HG03095 (cell line): Measurements from ENCODE around the gene MOCS1.
"Not testable (repeated sequence)": the region's sequence is repeated elsewhere in the genome, so short reads cannot be mapped to it uniquely, and the experiment has no call there.

ENCODE experiments used
- ATAC-seq: cut with Tn5 transposase; IDR thresholded peaks from one replicate; pipeline ENCODE4 v1.9.1; 2021; ENCODE audit warnings: moderate library complexity; ENCODE audit not compliant: unreplicated experiment

MOCS1 gene

DNA sequence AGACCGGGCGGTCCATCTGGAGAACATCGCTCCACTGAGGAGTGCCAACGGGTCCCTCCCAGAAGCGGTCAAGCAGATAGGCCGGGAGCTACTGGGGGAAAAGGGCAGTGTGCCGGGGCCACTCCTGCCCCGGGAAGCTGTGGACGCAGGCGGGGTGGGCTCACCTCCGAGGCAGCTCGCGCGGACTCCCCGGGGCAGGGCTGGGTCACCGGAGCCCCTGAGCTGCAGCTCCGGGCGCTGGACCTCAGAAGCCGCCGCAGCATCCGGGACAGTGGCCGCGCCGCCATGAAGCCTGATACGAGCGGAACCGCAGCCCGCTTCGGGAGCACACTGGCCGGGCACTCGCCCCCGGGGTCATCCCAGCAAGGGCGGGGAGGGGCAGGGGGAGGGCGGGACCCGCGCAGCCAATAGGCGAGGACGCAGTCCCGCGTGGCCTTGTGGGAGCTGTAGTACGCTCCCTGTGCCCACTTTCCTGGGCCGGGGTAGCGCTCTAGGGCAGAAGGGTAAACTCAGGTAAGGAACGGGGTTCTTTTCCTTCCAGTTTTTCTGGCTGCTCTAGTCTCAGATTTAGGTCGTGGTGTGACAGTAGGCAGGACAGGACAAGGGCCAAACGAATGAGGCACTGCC is at the start of gene MOCS1:
TSS of gene MOCS1 (minus strand) at position 332 of the 627 bp plus-strand sequence. CDS start at position 287, 45 bp downstream.
- ATAC-seq = no peak

DNA sequence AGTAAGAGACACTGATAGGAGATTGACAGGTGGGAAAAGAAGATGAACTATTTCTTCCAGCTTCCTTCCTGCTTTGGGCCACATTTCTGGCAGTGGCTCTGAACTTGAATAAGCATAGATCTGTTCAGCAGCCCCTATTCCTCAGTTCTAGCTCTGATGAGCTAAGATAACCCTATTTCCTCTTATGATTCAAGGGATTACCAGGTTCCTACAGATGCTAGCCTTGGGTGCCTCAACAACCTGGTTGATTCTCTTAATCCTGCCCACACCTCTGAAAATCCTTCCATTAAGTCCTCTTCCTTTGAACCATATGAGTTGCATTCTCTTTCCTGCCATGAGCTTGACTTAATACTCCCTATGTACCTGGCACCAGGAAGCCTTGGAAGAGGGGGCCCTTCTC is 49.8 kb upstream of the MOCS1 start:
- ATAC-seq = no peak

DNA sequence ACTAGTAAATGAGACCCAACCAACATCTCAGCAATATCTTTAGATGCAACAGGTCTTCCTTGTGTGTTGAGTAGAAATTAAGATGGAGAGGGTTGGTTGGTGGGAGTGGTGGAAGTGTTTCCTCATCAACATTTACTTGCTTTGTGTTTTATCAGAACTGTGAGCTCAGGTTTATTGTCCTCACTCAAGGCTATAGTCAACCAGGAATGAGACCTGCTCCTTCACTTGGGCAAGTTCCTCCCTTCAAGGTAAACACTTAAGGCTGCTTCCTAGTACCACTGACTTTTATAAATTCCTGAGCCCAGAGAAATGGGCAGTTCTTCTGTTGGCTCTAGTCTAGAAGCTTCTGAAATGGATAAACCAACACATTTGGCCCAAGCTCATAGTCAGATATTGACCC is 48.9 kb upstream of the MOCS1 start:
- ATAC-seq = no peak

- ATAC-seq = no peak
Observed at GRCh38 chr6:39982720-39983119, 48.5 kb upstream of the MOCS1 start.

- no peak for ATAC-seq
Observed at GRCh38 chr6:39980839-39981580, 46.7 kb upstream of the MOCS1 start.

- no peak for ATAC-seq
Observed at GRCh38 chr6:39979461-39980328, 45.4 kb upstream of the MOCS1 start.

- ATAC-seq = no peak
Observed at GRCh38 chr6:39978240-39978639, 44.0 kb upstream of the MOCS1 start.

GRCh38 chr6:39973661-39974060 is 39.4 kb upstream of the MOCS1 start:
- ATAC-seq = no peak

GRCh38 chr6:39972717-39973116 is 38.5 kb upstream of the MOCS1 start:
- ATAC-seq = not testable (repeated sequence)

DNA sequence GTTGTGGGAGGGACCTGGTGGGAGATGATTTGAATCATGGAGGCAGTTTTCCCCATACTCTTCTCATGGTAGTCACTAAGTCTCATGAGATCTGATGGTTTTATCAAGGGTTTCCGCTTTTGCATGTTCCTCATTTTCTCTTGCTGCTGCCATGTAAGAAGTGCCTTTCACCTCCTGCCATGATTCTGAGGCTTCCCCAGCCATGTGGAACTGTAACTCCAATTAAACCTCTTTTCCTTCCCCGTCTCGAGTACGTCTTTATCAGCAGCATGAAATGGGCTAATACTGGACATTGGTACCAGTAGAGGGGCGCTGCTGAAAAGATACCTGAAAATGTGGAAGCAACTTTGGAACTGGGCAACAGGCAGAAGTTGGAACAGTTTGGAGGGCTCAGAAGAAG is 36.9 kb upstream of the MOCS1 start:
- ATAC-seq = not testable (repeated sequence)

GRCh38 chr6:39965751-39966150 is 31.5 kb upstream of the MOCS1 start:
- ATAC-seq = no peak

DNA sequence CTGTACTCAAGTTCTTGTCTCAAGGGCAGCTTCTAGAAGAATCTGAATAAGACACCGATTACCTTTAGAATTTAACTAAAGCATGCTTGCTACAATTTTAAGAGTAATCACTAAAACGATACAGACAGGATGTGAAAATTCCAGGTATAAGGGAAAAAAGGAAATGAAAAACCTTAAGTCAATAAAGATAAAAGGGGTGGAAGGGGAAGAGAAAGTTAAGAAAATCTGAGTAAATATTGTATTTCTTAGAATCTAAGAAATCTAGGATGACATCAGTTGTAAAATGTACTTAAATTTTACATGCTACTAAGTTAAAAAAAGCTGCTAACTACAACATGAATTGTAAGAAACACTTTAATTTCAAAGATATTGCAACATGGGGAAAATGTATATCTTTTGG is 30.3 kb upstream of the MOCS1 start:
- ATAC-seq = no peak

DNA sequence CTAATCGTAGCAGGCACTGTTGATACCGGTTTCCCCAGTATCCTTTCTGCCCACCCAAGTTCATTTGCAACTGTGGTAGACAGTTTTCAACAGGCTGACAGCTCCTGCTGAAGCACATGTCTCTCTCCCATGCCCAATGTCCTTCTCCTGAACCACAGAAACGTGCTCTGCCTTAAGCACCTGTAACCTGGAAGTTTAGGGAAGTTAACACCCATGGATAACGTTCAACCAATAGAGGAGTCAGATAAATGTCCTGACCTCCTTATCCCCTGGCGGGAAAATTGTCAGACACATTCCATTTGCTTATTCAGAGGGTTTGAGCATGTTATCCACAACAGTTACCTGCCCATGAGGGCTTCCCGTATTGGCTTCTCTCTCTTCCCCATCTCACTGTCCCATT is 29.8 kb upstream of the MOCS1 start:
- no peak for ATAC-seq

DNA sequence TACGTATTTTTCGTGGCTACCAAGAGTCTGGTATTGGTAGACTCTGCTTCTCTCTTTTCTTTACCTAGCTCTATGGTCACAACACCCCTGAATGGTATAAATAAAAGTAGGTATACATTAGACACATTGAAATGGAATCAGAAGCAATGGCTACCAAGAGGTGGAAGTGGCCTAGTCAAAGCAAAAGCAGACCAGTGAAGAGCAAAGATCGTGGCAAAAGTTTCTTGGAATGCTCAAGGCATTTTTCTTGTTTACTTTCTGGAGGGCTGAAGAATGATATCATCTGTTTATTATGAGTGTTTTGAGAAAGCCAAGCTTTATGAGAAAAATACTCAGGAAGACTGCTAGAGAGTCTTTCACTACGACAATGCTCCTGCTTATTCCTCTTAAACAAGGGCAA is 28.6 kb upstream of the MOCS1 start:
- ATAC-seq = no peak

DNA sequence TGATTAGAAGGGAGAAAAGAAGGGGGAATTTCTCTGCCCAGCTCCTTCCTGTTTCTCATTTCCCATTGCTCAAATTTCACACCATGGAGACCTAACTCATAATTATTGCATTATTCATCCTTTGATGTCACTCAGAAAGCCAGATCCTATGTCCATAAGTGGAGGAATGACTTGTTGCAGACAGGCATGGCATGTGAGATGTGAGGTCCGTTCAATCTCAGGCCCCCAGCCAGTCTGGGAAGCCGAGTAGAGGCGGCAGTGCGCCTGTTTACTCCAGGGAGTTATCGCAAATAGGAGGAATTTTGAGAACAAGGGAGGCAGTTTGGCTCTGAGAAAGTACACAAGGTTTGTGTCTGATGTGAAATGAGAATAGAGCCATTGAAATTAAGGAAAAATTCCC is 26.9 kb upstream of the MOCS1 start:
- no peak for ATAC-seq

GRCh38 chr6:39958947-39959346 is 24.7 kb upstream of the MOCS1 start:
- no peak for ATAC-seq

GRCh38 chr6:39956936-39957335 is 22.7 kb upstream of the MOCS1 start:
- no peak for ATAC-seq

GRCh38 chr6:39953076-39953618 is 18.9 kb upstream of the MOCS1 start:
- ATAC-seq = no peak

- ATAC-seq = no peak
Observed at GRCh38 chr6:39952167-39952566, 17.9 kb upstream of the MOCS1 start.

- no peak for ATAC-seq
Observed at GRCh38 chr6:39951716-39952115, 17.5 kb upstream of the MOCS1 start.

GRCh38 chr6:39951191-39951590 is 16.9 kb upstream of the MOCS1 start:
- no peak for ATAC-seq
